Measurements from ENCODE around the gene ESYT2.
"Not testable (repeated sequence)": the region's sequence is repeated elsewhere in the genome, so short reads cannot be mapped to it uniquely, and the experiment has no call there.

Gene ESYT2

GRCh38 chr7:158854681-158855081, 25.4 kb upstream of the ESYT2 start:
- no peak for DNase-seq

- no peak for DNase-seq
Observed at GRCh38 chr7:158850545-158851102, 21.3 kb upstream of the ESYT2 start.

- no peak for DNase-seq
Observed at GRCh38 chr7:158849768-158850544, 20.6 kb upstream of the ESYT2 start.

DNA sequence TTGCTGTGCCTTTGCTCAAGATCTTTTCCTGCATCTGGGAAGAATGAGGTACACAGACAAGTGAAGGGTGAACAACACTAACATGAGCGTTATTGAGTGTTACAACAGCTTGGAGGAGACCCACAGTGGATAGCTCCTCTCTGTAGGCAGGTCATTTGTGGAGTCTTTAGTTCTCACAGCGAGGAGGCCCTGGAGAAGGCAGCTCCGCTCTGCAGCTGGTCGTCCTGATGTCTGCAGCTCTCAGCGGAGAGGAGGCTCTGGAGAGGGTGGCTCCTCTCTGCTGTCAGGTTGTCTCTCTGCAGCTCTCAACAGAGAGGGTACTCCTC, 20.1 kb upstream of the ESYT2 start:
- DNase-seq = no peak

GRCh38 chr7:158847451-158847866, 18.1 kb upstream of the ESYT2 start:
- no peak for DNase-seq

DNA sequence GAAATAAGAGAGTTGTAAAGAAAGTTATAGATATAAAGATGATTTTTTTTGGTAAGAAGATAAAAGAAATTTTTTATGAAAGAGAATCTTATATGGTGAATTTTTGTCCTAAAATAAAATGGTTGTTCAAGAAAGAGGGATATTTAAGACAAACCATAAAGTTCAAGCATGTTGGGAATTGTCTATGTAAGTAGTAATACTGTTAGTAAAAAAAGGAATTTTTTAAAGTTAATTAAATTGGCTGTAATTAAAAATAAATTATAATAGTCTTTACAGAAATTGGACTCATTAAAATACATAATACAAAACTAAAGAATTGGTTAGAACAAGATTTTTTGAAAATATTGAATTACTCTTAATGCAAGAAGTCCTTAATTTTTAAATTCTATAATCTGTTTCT, 17.0 kb upstream of the ESYT2 start:
- no peak for DNase-seq

DNA sequence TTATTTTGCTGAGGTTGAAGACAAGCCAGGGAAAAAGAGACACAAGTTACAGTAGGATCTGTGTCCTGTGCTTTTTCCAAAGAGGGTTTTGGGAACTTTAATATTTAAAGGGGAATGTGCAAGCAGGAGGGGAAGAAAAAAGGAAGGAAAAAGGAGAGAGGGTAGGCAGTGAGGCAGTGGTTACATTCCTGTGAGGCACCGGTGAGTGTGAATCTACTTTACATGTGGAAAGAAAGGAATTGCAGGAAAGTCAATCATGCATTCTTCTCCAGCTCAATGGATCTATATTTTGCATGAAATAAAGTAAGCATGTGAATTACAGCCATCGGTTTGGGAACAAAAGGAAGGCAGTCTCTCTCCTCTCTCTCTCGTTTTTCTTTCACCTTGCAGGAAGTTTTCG, 14.5 kb upstream of the ESYT2 start:
- DNase-seq = no peak

DNA sequence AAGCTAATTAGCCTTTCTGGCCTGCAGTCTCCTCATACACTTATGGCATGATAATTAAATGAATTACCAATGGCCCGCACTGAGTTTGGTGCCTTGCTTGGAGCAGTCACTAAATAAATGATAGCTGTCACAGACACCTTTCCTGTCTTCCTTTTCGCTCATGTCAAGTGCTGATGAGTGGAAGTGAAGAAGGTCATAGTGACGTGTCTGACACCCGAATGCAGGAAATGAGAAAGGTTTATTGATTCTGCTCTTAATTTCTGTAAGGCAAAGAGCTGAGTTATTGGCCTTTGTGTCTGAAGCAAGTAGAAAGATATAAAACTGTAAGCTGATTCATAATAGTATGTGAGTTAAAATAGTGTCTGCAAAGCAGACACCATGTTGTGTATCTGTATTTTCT, 13.2 kb upstream of the ESYT2 start:
- DNase-seq = no peak

- no peak for DNase-seq
Observed at GRCh38 chr7:158840604-158841003, 11.3 kb upstream of the ESYT2 start.

DNA sequence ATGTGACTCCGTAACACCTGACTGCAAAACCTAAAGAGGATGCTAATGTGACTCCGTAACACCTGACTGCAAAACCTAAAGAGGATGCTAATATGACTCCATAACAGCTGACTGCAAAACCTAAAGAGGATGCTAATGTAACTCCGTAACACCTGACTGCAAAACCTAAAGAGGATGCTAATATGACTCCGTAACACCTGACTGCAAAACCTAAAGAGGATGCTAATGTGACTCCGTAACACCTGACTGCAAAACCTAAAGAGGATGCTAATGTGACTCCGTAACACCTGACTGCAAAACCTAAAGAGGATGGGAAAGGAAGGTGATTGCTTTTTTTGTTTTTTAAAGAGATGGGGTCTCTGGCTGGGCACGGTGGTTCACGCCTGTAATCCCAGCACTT, 9.9 kb upstream of the ESYT2 start:
- DNase-seq = not testable (repeated sequence)

DNA sequence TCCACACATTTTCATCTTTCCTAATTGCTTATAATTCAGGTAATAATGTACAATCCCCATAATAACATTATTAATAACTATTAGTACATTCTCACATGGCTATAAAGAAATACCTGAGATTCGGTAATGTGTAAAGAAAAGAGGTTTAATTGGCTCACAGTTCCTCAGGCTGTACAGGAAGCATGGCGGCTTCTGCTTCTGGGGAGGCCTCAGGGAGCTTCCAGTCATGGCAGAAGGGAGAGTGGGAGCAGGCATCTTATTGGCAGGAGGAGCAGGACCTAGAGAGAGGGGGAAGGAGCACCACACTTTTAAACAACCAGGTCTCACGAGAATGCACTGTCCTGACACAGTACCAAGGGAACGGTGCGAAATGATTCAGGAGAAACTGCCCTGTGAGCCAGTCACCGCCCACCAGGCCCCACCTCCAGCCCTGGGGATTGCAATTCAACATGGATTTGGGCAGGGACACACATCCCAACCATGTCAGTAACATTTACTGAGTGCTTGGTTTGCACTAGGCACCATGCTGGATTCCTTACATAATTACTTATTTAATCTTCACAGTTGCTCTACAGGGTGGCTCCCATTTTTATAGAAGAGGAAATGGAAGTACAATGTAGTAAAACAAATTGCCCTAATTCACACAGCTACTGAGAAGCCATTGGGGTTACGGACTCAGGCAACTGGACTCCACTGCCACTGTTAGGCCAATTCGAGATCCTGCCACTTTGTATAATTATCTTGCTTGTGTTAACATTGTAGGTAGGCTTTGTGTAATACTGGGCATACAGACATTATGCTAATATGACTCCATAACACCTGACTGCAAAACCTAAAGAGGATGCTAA, 8.7 kb upstream of the ESYT2 start:
- no peak for DNase-seq

DNA sequence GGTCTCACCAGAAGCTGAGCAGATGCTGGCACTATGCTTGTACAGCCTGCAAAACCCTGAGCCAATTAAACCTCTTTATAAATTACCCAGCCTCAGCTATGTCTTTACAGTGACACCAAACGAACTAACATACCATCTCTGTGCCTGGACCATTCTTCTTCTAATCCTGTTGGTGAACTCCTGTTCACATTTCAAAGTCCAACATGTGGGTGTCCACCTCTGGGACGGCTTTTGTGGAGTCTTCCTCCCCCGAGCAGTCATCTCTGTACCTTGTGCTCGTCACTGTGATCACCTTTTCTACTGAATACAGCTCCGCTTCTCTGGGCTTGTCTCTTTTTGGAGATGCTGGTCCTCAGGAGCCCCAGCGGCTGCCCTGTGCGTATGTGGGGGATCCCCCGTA, 7.4 kb upstream of the ESYT2 start:
- no peak for DNase-seq

- no peak for DNase-seq
Observed at GRCh38 chr7:158834878-158835784, 5.8 kb upstream of the ESYT2 start.

DNA sequence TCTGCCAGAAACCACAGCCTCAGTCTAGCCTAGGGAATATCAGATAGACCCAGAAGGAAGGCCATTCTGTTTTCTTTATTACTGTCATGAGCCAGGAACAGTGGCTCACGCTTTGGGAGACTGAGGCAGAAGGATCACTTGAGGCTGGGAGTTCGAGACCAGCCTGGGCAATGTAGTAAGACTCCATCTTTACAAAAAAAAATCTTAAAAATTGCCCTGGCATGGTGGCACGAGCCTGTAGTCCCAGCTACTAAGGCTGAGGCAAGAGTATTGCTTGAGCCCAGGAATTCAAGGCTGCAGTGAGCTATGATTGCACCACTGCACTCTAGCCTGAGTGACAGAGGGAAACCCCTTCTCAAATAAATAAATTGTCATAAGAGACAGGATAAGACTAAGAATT, 3.7 kb upstream of the ESYT2 start:
- DNase-seq = no peak

DNA sequence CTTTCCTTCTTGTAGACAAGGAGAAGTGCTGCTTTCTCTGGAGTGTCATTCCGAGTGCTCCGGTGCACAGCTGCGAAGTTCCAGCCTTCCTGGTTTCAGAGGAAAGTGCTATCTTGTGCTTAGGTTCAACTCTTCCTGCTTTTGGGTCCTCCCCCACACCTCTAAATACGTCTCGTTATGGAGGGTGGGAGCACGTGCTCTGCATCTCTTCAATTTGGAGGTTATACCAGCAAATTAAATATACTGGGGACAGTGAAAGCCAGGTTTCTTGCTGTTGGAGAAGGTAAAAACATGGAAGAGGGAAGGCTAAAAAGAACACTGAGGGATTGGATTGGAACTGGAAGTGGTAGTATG, 2.4 kb upstream of the ESYT2 start:
- no peak for DNase-seq

- no peak for DNase-seq
Observed at GRCh38 chr7:158830211-158830723, 958 bp upstream of the ESYT2 start.

- peak; percentile 66 to 68 for DNase-seq
Observed at GRCh38 chr7:158829021-158829341, 328 bp downstream of the ESYT2 start.

- DNase-seq = peak in 1 of 2 donors; percentile 41
Observed at GRCh38 chr7:158828133-158829020, 932 bp downstream of the ESYT2 start.

GRCh38 chr7:158827411-158828132, 1.7 kb downstream of the ESYT2 start:
- DNase-seq = no peak

DNA sequence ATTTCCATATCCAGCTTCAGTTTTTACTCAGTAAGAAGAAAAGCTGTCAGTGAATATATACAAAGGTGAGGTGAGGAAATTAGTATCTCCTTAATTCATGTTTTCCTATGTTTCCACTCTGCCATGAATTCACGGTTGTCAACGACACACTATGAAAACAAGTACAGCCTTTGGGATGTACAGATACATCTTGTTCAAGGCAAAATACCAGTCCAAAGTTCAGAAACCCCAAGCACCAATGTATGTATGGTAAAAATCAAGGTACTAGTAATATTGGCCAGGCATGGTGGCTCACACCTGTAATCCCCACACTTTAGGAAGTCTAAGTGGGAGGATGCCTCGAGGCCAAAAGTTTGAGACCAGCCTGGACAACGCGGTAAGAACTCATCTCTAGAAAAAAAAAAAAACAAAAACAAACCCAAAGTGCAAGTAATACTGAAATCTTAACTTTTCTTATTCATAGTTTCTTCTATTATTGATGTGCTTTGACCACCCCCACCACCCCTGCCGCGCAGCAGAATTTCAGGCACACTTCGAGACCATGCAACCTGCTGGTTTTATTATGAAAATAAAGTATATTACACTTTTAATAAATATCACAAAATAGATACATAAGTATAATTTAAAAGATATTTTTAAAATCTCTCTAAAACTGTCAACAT, 3.5 kb downstream of the ESYT2 start:
- DNase-seq = no peak

DNA sequence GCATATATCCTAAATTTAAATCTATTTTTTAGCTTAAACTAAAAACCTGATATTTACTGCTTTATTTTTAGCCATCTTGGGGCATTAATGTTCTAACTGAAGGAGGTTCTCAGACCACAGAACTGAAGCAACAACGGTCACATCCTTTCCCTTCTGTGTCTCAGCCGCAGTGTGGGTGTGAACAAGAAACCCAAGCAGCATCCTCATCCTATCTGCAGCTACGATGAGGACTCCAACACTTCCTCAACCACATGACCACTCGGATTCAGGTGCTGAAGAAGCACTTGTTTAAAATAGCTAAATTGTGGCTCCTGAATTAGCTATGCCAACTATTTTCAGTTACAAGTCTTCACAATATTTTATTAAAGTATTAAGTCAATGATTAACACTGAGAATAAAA, 5.3 kb downstream of the ESYT2 start:
- DNase-seq = peak; percentile 40 to 58
